ENCODE data around the gene TEDDM1. TPM values are rescaled to one million over a fixed set of nuclear protein-coding genes. Genes with fewer than 3 reads are reported as not detected.

Gene TEDDM1
- total RNA-seq, 3 donors from 2014 or later = not detected

DNA sequence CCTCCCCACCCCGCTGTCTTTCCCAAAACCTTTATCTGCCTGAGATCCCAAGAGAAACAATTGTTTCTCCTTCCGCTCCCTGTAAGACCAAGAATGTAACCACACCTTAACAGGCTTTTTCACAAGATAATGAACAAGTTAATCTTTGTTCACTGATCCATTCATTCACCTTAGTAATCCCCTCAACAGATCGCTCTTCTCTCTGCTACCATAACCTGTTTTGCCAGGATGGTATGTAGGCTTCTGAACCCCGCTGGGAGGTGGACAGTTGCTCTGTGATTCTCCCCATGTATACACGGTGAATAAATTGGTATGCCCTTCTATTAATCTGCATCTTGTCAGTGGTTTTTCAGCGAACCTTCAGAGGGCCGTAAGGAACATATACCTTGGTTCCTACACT lies 30.8 kb upstream of the TEDDM1 start:
- Histone ChIP-seq H3K4me3 (no peak overlapping the region), H3K27me3 (no peaks in the 10 kb centered on the region), H3K36me3 (no peaks in the 10 kb centered on the region), H3K27ac (no peak overlapping the region), H3K9me3 (no peaks in the 10 kb centered on the region), H3K4me1 (no peaks in the 10 kb centered on the region)
- TF ChIP-seq POLR2A (IDR thresholded peaks at IDR 0.05) = no peak
- no peak for TF ChIP-seq POLR2AphosphoS5 (IDR thresholded peaks at IDR 0.05)
- TF ChIP-seq, protein P1, sequence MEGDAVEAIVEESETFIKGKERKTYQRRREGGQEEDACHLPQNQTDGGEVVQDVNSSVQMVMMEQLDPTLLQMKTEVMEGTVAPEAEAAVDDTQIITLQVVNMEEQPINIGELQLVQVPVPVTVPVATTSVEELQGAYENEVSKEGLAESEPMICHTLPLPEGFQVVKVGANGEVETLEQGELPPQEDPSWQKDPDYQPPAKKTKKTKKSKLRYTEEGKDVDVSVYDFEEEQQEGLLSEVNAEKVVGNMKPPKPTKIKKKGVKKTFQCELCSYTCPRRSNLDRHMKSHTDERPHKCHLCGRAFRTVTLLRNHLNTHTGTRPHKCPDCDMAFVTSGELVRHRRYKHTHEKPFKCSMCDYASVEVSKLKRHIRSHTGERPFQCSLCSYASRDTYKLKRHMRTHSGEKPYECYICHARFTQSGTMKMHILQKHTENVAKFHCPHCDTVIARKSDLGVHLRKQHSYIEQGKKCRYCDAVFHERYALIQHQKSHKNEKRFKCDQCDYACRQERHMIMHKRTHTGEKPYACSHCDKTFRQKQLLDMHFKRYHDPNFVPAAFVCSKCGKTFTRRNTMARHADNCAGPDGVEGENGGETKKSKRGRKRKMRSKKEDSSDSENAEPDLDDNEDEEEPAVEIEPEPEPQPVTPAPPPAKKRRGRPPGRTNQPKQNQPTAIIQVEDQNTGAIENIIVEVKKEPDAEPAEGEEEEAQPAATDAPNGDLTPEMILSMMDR (IDR thresholded peaks at IDR 0.05) = no peak
- intact Hi-C loops (cut with DNase I; ENCODE audit: low total_unique reads) = no loop called here
- no peak for DNase-seq (ENCODE audit: low spot score in 2 of 2)

DNA sequence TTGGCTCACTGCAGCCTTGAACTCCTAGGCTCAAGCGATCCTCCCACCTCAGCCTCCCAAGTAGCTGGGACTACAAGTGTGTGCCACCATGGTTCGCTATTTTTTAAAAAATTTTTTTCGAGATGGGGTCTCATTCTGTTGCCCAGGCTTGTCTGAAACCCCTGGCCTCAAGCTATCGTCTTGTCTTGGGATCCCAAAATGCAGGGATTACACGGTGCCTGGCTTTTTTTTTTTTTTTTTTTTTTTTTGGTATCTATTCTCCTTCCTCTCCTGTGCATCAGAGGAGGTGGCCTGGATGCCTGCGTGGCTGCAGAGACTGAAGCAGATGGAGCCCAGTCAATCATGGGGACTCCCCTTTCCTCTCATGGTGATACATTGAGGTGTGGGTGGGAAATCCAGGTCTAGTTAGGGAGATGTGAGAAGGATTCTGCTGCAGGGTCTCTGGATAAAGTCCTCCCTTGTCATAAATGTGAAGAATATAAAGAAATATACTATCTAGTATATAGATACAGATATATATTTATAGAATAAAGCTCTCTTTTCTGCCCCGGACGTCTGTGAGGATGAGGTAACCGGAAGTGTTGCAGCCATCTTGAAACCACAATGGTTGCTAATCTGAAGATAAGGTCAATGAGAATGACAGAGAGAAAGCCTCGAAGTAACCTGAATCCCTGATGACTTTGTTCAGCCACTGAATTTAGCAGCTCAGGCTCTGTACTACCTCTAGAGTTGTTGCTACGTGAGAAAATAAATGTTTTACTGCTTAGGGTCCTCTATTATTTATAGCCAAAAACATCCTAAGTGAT lies 30.0 kb upstream of the TEDDM1 start:
- H3K36me3 ChIP-seq = no peaks in the 10 kb centered on the region
- no peak for TF ChIP-seq POLR2A (IDR thresholded peaks at IDR 0.05)
- no peak for TF ChIP-seq POLR2AphosphoS5 (IDR thresholded peaks at IDR 0.05)
- TF ChIP-seq, protein P1 (IDR thresholded peaks at IDR 0.05) = no peak
- H3K27ac ChIP-seq = no peak overlapping the region
- H3K9me3 ChIP-seq = no peaks in the 10 kb centered on the region
- intact Hi-C loops (cut with DNase I; ENCODE audit: low total_unique reads) = no loop called here
- H3K27me3 ChIP-seq = no peaks in the 10 kb centered on the region
- no peaks in the 10 kb centered on the region for H3K4me1 ChIP-seq
- no peak overlapping the region for H3K4me3 ChIP-seq
- no peak for DNase-seq (ENCODE audit: low spot score in 2 of 2)

DNA sequence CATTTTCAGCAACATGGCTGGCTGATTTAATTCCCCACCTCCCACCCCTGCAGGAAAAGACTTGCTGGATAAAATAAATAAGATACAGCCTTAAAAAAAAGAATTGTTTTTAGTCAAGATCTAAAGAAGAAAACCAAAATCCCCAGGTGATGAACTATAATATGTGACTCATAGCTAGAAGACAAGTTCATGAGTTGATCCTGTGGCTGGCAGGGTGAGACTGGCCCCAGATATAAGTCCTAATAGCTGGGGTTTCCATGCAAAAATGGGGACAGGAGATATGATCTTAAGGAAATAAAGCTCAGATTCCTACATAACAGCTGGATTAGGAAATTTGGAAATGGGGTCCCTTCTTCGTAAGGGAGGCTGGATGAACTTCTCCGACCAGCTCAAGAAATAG lies 27.6 kb upstream of the TEDDM1 start:
- no peak overlapping the region for H3K4me3 ChIP-seq
- H3K9me3 ChIP-seq = no peaks in the 10 kb centered on the region
- no peaks in the 10 kb centered on the region for H3K4me1 ChIP-seq
- intact Hi-C loops (cut with DNase I; ENCODE audit: low total_unique reads) = loop anchor here (10.0 kb wide), 1 partner anchor 1893 kb away; no protein-coding TSS in a partner anchor
- H3K27me3 ChIP-seq = no peaks in the 10 kb centered on the region
- DNase-seq (ENCODE audit: low spot score in 2 of 2) = no peak
- no peak overlapping the region for H3K27ac ChIP-seq
- TF ChIP-seq POLR2A (IDR thresholded peaks at IDR 0.05) = no peak
- TF ChIP-seq POLR2AphosphoS5 (IDR thresholded peaks at IDR 0.05) = no peak
- TF ChIP-seq, protein P1 (IDR thresholded peaks at IDR 0.05) = no peak
- H3K36me3 ChIP-seq = no peaks in the 10 kb centered on the region

DNA sequence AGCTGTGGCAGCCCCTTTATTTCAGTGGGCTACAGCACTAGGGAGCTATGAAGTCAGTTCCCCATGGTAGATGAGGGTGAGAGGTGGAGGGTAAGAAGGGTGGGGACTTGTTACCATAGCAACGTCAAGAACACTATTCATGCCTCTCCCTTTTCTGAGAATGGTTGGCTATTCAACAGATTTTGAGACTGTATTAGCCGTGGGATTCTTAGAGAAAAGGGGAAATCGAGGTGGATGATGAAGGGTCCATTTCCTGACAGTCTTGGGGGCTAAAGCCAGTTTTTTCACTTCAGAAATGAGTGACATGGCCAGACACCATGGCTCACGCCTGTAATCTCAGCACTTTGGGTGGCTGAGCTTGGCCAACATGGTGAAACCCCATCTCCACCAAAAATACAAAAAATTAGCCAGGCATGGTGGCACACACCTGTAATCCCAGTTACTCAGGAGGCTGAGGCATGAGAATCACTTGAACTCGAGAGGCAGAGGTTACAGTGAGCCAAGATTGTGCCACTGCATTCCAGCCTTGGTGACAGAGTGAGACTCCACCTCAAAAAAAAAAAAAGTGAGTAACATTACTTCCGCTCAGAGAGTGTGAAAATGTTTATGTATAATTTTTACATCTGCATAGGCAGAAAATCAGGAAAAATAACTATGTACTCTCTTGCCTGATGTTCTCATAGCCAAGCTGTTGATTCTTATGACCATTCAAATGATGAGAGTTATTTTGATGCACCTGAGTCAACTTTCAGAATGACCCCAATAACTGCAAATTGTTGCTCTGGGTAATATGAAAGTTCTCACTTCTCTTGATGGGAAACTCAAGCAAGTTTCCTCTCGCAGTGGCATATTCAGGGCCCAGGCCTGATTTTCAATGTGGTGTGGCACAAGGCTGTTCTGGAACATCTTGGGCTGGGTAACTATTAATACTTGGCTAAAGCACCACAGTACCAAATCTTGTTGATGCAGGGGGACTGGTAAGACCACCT lies 26.3 kb upstream of the TEDDM1 start:
- H3K9me3 ChIP-seq = no peaks in the 10 kb centered on the region
- H3K27me3 ChIP-seq = no peaks in the 10 kb centered on the region
- intact Hi-C loops (cut with DNase I; ENCODE audit: low total_unique reads) = loop anchor here (10.0 kb wide), 1 partner anchor 1892 kb away; no protein-coding TSS in a partner anchor
- TF ChIP-seq, protein P1 (IDR thresholded peaks at IDR 0.05) = no peak
- TF ChIP-seq POLR2A (IDR thresholded peaks at IDR 0.05) = no peak
- no peak for TF ChIP-seq POLR2AphosphoS5 (IDR thresholded peaks at IDR 0.05)
- no peak overlapping the region for H3K27ac ChIP-seq
- no peaks in the 10 kb centered on the region for H3K4me1 ChIP-seq
- no peak for DNase-seq (ENCODE audit: low spot score in 2 of 2)
- no peak overlapping the region for H3K4me3 ChIP-seq
- H3K36me3 ChIP-seq = no peaks in the 10 kb centered on the region
